Globus pallidus (tissue), 1 donor: ENCODE data around the gene IFNA2.
A peak's percentile ranks its signal among the peaks of the same experiment; 100 is the strongest.
"Not testable (repeated sequence)": the region's sequence is repeated elsewhere in the genome, so short reads cannot be mapped to it uniquely, and the experiment has no call there.

Experiments used
- DNase-seq: peaks from one replicate; pipeline ENCODE4 v3.0.0-alpha.2; 2015; ENCODE audit warnings: low spot score

Gene IFNA2

DNA sequence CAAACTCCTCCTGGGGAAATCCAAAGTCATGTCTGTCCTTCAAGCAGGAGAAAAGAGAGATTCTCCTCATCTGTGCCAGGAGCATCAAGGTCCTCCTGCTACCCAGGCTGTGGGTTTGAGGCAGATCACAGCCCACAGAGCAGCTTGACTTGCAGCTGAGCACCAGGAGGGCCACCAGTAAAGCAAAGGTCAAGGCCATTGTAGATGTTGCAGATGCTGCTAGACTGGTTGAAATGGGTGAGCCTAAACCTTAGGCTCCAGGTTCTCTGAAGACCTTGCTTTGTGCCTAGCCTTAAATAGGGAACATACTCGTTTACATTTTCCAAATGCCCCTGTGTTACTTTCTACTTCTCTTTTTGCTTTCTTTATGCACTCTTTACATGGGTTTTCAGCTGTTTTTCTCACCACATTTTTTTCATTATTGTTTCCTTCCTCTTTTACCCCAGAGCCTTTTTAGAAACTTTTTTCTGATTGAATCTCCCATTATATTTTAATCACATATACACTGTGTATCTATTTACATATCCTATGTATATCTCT is at the start of gene IFNA2:
TSS of gene IFNA2 (minus strand) at position 268 of the 540 bp plus-strand sequence. CDS start at position 199, 69 bp downstream.
- DNase-seq = no peak

DNA sequence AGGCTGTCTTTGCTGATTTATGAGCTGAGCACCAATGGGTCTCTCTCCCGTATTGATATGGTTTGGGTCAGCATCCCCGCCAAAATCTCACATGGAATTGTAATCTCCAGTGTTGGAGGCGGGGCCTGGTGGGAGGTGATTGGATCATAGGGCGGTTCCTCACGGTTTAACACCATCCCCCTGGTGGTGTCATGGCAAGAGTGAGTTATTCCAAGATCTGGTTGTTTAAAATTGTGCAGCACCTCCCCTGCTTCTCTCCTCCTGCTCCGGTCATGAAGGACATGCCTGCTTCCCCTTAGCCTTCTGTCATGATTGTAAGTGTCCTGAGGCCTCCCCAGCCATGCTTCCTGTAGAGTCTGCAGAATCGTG is 49.8 kb upstream of the IFNA2 start:
- DNase-seq = not testable (repeated sequence)

DNA sequence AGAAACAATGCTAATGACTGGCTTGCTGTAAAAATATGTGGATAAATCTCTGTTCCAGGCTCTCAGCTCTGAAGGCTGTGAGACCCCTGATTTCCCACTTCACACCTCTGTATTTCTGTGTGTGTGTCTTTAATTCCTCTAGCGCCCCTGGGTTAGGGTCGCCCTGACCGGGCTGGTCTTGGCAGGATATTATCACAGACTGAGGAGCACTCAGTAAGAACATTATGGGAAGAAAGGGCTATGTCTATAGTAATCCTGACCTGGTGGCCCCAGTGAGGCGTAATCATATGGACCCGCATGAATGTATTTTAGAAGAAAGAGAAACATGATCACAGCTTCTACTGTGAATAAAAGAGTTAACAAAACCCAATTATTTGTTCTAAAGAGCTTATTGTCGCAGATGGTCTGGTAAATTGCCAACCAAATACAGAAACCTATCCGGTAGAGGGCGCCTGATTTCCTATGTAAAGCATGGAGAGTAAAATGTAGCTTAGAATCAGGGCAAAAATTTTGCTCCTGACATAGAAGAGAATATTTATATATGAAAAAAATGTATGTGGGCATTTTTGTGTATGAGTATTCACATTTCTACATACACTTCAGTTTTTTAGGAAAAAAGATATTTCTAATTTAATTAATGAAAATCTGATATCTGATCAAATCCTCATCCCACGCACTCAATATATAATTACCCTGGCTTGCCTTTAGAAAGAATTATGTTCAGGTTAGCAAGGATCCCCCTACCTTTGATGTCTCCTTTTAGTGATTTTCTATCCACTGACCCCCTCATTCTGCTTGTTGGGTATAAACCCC is 49.2 kb upstream of the IFNA2 start:
- DNase-seq = peak; percentile 78

DNA sequence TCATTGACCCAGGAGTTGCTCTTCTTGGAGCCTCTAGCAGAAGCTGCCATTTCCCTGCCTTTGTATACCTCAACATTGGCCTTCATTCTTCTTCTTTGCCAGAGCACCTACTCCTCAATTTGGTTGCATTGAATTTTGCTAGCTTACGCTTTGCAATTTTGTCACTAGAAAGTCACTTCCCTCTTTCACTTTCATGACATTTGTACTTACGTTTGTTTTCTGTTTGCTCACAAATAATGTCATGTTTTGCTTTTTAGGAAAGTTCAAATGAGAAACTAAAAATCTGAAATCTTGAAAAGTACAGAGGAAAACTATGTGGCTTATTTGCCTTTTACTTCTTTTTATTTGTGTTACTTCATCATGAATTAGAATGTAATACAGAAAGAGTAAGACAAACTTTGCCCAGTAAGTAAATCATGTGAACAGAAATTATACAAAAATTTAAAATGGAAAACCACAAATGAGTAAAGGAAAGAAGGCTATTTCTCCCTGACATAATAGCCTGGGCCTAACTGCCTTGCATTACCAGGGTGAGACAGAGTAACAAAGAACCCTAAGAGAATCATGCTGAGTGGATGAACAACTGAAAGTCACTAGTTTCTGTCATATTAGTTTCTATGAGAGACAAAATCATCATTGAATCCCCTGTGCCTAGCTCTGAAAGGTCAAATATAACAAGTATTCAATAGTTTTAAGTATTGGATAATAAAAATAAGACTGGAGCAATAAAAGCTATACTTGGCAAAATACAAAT is 47.7 kb upstream of the IFNA2 start:
- DNase-seq = peak; percentile 30

DNA sequence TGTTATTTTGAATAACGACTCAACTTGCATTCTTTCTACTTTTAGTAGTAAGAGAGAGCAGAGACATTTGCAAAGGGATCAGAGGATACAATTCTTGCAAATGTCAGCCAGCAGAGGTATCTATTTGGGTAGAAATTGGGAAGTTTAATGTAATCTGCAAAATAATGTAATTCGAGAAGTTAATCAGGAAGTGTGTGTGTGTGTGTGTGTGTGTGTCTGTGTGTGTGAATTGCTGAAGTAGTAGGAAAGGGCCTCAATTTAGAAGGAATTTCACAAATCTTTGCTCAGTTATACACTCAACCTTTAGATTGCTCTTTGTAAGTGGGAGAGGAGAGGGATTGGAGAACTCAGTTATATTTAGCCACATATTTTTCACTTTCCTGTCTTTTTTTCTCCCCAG is 44.0 kb upstream of the IFNA2 start:
- no peak for DNase-seq

DNA sequence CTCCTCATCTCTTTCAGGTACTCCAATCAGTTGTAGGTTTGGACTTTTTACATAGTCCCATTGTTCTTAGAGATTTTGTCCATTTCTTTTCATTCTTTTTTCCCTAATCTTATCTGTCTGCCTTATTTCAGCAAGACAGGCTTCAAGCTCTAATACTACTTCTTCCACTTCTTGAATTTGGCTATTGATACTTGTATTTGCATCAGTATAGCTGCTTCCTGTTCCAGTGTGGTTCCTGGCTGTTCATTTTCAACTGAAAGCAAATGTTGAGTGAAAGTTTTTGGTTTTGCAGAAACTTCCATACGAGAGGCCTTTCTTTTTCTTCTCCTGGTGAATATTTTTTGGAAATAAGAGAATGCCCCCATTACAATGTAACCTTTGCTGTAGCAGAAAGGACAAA is 43.0 kb upstream of the IFNA2 start:
- no peak for DNase-seq

DNA sequence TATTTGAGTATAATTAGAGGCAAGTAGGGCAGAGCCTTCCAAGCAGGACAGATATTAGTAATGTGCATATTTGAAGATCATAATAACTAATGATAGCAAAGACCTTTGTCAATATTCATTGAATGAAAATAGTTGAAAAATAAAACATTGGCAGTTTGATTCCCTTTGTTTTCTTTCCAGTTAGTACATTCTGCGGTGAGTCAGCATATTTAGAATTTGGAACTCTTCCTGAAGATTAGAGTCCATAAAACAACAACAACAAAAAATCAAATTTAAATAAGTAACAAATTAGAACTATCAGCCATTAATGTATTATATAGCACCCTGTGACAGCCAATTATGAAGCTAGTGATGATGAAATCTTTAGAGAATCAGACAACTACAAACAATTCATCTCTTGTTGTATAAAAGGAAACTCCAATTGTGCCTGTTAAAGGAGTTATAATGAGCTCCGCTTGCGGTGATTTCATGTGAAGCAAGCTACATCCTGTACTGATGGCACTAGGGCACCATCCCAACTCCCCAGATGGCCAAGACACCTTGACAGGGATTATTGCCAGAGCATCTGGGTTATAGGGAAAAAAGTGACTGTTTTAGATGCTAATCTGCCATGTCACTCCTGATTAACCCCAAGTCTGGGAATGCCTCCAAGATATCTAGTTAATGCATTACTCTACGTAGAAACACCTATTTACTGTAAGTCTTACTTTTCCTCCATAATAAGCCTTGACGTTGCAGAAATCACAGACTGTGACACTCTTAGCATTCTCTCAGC is 30.5 kb upstream of the IFNA2 start:
- DNase-seq = no peak

DNA sequence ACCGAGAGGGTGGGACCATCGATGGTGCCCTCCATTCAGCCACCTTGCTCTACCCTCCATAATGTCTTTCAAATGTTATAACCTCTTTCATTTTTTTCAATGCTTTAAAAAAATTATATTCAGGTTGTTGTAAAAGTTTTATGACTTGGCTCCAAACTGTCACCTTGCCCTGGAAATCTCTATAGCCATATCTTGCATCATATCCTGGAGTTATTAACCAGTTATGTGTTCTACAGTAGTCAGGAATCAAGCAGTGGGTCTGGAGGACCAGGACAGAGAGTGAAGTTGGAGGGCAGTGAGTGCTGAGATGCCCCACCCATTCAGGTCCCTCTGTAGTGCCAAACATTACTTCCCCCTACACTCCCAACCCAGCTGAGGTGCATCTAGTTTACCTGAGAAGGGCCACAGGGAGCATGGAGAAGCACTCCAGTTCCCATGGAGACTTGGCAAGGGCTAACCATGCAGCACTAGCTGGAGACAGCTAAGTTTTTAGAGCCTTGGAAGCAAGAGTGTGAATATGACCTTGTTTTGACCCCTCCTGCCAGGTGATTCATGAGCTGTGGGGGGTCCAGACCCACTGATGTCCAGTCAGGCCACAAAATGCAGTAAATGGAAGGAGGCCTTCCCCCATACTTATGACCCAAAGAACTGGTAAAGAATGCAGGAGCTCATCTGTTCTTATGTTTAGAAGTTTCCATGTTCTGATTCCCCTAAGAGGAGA is 29.2 kb upstream of the IFNA2 start:
- DNase-seq = no peak

DNA sequence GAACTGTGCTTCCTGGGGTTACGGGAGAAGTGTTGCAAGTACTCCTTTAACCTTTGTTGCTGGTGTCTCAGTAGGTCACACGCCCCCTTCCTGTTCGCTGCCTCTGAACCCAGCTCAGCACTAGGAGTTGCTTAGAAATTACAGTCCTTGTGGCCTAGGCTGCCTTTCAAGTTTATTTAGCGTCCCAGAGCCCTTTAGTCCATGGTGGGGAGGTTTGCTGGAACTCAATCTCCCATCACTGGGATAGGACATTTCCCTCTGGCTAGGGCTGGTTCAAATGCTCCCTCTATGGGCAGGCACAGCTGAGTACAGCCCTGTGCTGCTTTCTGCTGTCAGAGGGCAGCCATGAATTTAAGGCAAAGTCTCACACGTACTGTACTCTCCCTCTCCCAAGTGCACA is 28.4 kb upstream of the IFNA2 start:
- DNase-seq = peak; percentile 64

DNA sequence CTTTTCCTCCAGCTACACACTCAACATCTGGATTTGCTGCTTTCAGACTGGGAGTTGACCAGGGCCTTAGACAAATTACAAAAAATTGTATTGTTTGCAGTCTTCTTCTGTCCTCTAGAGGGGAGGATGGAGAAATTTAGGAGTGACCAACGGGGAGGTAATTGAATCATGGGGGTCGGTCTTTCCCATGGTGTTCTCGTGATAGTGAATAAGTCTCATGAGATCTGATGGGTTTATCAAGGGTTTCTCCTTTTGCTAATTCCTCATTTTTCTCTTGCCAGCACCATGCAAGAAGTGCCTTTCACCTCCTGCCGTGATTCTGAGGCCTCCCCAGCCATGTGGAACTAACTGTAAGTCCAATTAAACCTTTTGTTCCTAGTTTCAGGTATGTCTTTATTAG is 28.0 kb upstream of the IFNA2 start:
- no peak for DNase-seq

DNA sequence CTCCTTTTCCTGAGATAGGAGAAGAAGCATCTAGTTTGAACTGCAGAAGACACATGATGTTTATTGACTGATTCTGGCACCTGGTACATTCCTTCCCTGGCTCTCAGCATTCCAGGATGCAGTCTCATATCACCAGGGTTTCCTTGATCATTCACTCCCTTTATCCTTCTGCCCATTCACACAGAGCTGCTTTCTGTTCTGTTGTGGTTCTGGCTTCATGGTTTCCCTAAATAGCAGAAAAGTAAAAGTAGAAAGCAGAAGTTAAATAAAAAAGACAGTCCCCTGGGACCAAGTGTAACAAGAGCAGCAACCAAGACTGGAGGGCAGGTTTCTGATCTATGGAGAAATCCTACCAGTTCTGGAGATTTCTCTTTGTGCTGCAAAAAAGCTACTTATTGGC is 26.9 kb upstream of the IFNA2 start:
- DNase-seq = no peak

DNA sequence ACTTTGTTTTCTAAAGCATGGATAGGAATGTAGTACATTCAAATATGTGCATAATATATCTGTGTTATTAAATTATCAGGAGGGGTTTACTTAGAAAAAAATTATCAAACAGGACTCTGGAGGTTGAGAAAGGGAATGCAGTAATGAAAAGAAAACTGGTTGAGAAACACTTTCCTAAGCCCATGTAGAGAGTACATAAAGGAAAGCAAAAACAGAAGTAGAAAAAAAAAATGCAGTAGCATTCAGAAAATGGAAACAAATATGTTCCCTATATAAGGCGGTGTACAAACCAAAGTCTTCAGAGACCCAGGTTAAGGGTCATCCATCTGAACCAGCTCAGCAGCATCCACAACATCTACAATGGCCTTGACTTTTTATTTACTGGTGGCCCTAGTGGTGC is 23.6 kb upstream of the IFNA2 start, which contains the start of gene IFNA8:
TSS of gene IFNA8 (plus strand) at position 301 of the 400 bp plus-strand sequence. CDS start at position 361, 60 bp downstream.
- DNase-seq = no peak

DNA sequence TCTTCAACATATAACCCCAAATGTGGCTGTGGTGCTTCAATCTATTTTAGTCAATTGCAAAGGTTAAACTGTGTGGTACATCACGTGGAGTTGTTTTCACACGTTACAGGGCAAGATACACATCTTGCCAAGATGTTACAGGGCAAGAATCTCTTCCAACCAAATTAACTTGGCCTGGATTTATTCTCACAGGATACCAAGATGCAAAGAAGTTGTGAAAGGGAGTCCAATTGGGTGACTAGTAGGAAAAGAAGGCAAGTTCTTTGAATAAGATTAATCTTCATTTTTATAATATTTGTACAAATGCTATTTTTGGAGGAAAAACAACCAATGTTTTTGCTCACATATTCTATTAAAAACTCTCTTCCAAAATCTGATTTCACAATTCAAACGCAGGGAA is 18.9 kb upstream of the IFNA2 start:
- DNase-seq = no peak

DNA sequence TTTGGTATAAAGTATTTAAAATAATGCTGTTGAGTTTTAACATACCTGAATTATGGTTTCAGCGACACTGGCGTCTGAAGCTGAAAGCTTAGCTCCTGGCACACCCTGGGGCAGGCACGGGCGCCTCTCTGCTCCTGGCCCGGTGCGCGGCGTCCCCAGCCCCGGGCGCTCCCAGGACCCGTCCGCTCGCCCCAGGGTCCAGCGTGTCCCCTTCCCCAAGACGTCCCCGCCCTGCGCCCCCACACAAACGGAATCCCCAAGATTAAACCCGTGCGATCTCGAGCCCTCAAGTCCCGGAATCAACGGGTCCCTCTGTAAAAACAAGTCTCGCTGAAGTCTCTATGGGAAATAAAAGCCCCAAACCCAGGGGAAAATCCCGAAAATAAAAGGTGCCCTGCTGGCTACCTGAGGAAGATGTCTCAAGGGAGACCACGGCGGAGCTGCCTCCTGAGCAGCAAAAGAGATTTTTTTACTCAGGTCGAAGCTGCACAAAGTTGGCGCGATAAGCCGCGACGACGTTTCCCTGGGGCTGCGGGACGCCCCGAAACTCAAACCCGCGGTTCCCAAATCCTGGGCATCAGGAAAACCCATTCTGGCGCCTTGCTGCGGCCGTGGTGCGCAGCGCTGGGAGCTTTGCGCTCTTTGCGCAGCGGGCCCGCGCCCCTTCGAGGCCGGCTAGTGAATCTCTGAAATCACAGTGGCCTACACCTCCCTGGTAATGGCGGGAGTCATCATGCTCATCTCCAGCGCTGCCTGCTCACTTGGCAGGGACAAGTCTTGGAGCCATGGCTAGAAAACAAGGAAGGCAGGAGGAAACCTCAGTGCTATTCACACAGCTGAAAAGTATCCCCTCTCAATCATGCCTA is 17.4 kb upstream of the IFNA2 start:
- DNase-seq = peak; percentile 65

DNA sequence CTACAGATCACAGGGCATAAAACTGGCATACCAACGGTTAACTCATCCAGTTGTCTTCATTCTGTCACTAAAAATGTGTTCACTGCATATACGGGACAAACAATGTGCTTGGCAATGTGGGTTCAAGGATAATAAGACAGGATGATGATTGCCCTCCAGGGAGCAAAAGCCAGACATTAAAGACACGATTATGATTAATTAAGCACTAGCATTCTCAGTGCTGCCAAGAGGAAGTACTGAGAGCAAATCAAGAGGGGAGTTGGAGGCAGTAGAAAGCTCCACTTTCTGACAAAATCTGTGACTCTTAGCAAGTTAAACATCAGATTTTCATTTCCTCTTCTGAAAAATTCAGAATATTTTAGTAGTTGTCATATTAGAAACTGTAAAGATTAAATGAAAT is 14.8 kb upstream of the IFNA2 start:
- DNase-seq = no peak

DNA sequence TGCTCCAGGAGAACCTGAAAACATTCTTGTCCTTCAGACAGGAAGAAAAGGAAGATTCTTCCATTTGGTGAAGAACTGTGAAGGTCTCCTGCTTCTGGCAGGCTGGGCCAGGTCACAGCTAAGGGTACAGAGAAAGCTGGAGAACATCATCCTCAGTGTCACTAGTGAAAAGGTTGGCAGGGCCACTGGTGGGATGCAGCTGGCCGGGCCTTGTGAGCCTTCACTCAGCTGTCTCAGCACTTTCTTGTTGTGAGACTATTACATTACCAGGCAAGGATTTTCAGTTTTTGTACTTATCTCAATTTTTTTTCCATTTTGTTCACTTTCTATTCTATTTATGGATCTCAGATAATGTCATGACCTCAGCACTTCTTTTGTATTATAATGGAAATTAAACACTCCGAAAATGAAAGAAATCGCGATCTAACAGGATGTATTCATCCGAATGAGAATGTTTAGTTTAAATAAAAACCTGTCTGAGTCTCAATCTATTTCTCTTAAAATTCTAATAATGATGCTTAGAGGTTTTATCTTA is 13.8 kb upstream of the IFNA2 start:
- no peak for DNase-seq

DNA sequence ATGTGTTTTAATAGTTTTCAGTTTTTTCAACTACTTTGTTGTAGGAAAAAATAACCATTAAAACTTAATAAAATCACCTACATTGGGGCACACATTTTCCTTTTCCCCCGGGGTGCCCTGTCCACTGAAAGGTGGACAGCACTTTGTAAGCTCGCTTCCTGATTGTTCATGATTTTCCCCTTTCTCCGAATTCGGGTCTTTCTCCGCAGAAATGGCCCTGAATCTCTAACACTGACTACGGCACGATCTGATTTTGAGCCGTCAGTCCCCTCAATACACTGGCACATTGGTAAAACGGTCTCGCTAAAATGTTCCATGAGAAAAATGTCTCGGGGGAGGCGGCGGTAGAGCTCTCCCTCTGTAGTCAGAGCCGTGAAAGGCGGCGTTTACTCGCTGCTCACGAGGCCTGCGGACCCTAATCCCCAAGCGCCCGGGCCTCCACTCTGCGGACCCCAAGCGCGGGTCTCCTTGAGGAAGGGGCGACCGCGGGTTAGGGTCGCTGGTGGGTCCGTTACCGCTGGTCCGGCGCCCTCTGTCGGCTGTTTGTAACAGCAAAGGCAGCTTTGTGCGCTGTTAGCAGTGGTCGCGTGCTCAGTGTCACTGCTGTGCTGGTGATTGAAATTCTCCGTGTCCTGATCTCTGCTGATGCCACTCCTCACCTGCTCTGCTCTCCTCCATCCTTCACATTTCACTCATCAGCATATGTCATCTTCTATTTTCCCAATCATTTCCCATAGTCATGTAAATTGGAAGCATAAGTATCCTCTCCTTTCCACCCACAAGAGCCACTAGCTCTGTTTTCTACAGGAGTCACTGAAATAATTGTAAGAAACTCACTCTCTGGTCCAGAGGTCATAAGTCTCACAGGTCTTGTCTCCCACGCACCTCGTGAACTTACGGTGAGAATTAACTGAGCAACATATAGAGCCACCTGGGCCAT is 10.8 kb upstream of the IFNA2 start:
- DNase-seq = peak; percentile 64

DNA sequence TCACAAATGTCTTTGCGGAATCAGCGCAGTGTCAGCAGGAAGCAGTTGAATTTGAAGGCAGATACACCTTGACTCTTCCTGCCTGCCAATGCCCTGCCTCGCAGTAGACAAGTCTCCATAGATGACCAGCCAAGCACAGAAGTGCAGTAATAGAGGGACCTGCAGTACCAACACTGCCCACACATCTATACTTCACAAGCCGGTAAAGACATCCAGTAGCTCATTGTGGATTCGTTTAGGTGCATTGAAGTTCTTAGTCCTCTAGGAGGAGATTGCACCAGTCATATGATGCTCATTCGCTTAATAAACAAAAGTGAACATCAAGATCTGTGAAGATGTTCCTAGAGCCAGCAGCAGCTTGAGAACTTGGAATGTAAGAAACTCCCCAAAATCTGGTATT is 7.1 kb upstream of the IFNA2 start:
- no peak for DNase-seq

DNA sequence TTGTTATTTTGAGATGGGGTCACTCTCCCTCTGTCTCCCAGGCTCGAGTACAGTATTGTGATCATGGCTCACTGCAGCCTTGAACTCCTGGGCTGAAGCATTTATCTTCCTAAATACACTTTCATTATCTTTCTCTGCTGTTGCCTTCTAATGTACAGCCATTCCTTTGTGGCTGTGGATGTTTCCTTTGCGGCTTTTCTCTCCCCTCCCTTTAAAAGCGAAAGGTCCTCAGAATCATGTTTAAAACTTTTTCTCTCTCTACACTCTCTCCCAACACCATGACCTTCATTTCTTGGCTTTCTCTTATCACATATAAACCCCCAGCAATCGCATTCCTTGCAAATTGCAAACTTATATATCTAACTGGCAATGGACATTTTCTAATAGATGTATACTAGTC is 1.6 kb downstream of the IFNA2 start:
- no peak for DNase-seq
